ENCODE measurements around the gene CCSER1.

- TF ChIP-seq CTCF (IDR thresholded peaks at IDR 0.05; ENCODE audit: low read length) (no peak), EZH2 (IDR thresholded peaks at IDR 0.05; ENCODE audit: borderline replicate concordance, low read length) (no peak)
Observed at GRCh38 chr4:90545380-90545779, 418.2 kb downstream of the CCSER1 start.

All from OCI-LY1 (cell line).